Epithelial cell of esophagus (primary cell): ENCODE measurements around the gene CAV2.

ENCODE experiments used
- DNase-seq: peaks from one replicate; pipeline ENCODE4 v3.0.0; 2010; ENCODE audit warnings: low read depth
- H3K4me3 ChIP-seq: 2 replicates; pipeline ENCODE4 v1.5.1; 2011; ENCODE audit warnings: mild to moderate bottlenecking, low read length, control low read depth
- TF ChIP-seq, protein P1 (sequence below): IDR thresholded peaks from 2 replicates; pipeline ENCODE4 v1.5.1; 2011; ENCODE audit warnings: low read depth, mild to moderate bottlenecking, low read length, control low read depth, inconsistent platforms; ENCODE audit not compliant: insufficient read depth; ENCODE audit errors: missing control alignments

CAV2 gene

DNA sequence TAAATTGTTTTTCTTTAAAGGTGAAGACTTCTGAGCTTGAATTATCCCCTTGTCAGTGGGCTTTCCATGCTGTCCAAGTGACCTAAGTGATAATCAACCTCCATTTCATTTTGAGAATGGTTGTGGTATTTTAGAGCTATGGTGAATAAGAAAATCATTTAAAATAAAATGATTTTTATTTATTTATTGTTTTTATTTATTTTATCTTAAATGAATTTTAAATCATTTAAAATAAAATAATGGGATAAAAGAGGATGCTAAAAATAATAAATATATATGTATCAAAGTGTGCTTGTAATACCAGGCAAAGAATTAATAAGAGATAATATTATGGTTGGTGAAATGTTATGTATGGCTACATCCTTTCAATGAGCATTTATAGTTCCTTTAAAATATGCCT is 49.8 kb downstream of the CAV2 start:
- no peak for DNase-seq
- TF ChIP-seq, protein P1, sequence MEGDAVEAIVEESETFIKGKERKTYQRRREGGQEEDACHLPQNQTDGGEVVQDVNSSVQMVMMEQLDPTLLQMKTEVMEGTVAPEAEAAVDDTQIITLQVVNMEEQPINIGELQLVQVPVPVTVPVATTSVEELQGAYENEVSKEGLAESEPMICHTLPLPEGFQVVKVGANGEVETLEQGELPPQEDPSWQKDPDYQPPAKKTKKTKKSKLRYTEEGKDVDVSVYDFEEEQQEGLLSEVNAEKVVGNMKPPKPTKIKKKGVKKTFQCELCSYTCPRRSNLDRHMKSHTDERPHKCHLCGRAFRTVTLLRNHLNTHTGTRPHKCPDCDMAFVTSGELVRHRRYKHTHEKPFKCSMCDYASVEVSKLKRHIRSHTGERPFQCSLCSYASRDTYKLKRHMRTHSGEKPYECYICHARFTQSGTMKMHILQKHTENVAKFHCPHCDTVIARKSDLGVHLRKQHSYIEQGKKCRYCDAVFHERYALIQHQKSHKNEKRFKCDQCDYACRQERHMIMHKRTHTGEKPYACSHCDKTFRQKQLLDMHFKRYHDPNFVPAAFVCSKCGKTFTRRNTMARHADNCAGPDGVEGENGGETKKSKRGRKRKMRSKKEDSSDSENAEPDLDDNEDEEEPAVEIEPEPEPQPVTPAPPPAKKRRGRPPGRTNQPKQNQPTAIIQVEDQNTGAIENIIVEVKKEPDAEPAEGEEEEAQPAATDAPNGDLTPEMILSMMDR, result no peak
- H3K4me3 ChIP-seq, result no peak overlapping the region

DNA sequence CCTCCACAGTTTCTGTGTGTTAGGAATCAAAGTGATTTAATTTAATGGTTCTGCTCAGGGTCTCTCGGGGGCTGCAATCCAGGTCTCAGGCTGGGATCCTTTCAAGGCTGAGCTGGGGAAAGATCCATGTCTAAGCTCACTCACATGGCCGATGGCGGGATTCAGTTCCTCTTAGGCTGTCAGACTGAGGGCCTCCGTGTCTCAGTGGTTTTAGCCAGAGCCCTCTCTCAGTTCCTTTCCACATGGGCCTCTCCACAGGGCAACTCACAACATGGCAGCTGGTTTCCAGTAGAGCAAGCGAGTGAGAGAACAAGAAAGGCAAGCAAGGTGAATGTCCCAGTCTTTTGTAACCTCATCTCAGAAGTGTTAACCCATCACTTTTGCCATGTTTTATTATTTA is 52.2 kb downstream of the CAV2 start:
- no peak overlapping the region for H3K4me3 ChIP-seq
- no peak for DNase-seq
- TF ChIP-seq, protein P1, result no peak

DNA sequence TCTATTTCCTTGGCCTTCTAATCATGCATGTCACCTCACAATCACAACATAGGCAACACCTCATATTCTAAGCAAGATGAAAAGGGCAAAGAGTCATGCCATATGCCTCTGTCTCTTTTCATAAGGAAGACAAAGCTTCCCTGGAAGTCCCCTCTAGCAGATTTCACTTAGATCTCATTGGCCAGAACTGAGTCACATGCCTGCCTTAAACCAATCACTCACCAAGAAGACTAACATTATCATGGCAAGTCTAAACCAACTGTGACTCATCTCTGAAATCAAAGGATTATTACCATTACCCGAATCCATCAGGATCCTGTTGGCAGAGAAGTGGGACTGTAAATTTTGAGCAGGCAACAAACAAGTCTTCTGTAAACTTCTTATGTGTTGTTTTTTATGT is 53.1 kb downstream of the CAV2 start:
- TF ChIP-seq, protein P1, result no peak
- DNase-seq, result peak; percentile 78

DNA sequence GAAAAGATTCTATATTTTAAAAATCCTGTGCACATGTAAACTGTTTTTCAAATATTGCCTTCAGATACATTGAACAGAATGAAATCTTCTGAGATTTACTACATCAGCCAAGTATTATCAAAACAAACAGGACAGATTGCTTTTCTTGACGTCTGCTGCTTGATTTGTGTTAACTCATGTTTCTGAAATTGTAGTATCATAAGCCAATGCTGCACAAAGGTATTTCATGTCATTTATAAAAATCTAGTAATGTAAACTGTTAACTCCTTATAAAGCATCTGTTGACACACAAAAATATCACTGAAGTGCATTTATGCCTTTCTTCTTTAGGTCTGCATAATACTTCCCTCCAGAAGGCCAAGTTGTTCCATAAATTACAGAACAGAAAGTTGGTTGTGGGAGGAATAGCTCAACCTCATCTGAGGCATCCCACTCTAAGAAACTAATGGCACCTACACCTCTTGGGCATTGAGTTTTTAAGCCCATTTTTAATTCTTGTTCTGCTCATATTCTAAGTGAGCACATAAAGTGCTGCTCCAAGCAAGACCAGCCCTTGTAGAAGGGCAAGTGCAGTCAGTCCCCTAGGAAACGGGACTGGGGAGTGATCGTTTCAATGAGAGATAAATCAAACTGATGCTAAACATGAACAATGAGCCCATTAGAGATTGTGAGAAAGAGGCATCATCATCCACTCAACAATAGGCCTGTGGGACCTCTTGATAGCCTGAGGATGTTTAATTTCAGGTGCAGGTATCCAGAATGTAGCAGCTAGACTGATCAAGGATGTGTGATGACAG is 53.8 kb downstream of the CAV2 start:
- DNase-seq, result no peak
- TF ChIP-seq, protein P1, result no peak
- no peak overlapping the region for H3K4me3 ChIP-seq

More for the DNA sequence above, 53.1 kb downstream of the CAV2 start:
- no peak overlapping the region for H3K4me3 ChIP-seq

DNA sequence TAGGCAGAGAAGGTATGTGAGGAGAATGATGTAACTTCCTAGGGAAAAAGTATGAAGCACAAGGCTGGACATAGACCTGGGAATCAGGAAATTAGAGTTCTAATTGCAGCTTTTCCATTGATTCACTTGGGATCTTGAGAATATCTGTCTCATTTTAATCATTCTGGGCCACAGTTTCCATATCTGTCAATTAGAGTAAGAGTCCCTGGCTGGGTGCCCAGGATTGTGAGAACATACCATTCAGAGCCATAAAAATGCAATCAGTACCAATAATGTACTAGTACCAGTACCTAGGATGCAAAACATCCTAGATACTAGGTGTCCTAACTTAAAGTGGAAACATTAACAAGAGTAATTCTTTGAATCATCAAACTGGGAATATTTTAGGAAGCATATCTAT is 54.9 kb downstream of the CAV2 start:
- TF ChIP-seq, protein P1, result no peak
- H3K4me3 ChIP-seq, result no peak overlapping the region
- no peak for DNase-seq

DNA sequence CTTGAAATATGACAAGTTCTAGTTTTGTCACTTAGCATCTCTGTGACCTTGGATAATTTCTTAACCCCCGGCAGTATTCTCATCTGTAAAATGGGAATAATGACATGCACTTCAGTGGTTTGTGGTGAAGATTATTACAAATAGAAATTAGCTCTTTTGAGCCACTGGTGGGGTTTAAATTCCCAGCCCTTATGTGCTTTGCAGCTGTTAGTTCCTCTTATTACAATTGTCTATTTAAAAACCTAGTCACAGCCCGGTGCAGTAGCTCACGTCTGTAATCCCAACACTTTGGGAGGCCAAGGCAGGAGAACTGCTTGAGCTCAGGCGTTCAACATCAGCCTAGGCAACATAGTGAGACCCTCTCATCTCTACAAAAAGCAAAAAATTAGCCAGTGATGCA is 55.4 kb downstream of the CAV2 start:
- DNase-seq, result no peak
- H3K4me3 ChIP-seq, result no peak overlapping the region
- TF ChIP-seq, protein P1, result no peak

DNA sequence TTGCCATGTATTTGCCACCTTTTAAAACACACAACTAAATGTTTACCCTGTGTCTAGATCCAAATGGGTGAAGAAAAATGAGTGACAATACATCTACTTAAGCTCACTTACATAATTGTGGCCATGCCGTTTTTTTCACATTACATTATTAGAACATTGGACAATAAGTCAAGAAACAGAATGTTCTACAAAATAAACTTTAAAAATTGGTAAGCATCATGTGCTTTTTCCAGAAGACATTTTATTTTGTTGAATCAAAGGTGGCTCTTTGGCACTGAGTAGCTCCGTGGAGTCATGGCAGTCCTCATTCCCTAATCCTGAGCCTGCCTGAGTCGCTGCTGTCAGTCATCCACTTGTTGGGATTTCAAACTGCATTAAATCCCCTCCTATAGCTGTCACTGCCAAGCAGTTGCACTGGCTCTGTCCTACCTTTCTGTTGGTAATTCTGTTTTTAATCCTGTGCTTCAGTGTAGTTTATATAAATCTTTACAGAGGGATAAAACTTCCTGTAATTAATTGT is 57.6 kb downstream of the CAV2 start:
- TF ChIP-seq, protein P1, result no peak
- DNase-seq, result no peak
- no peak overlapping the region for H3K4me3 ChIP-seq
